Testis (tissue), 3 donors: ENCODE data around the gene ZNF92. TPM values are rescaled to one million over a fixed set of nuclear protein-coding genes. Genes with fewer than 3 reads are reported as not detected.
"Not testable (repeated sequence)": the region's sequence is repeated elsewhere in the genome, so short reads cannot be mapped to it uniquely, and the experiment has no call there.

ENCODE experiments used
- DNase-seq: peaks from one replicate; pipeline ENCODE4 v3.0.0-alpha.2; 2019
- H3K27ac ChIP-seq, 2 donors: fragments of 200-600 bp; sonication (generic); one replicate each; pipeline ENCODE4 v1.5.1; 2019
- H3K27me3 ChIP-seq: fragments of 200-600 bp; sonication (generic); one replicate; pipeline ENCODE4 v1.5.1; 2019
- H3K36me3 ChIP-seq: fragments of 200-600 bp; sonication (generic); one replicate; pipeline ENCODE4 v1.5.1; 2017; ENCODE audit warnings: low read depth; ENCODE audit errors: missing control alignments
- H3K4me1 ChIP-seq: fragments of 200-600 bp; sonication (generic); one replicate; pipeline ENCODE4 v1.5.1; 2019
- H3K4me3 ChIP-seq, 2 donors: fragments of 200-600 bp; sonication (generic); one replicate each; pipeline ENCODE4 v1.5.1; 2017 to 2019
- H3K9me3 ChIP-seq: fragments of 200-600 bp; sonication (generic); one replicate; pipeline ENCODE4 v1.5.1; 2017
- POLR2A ChIP-seq: fragments of 450-650 bp; IDR thresholded peaks from one replicate; pipeline ENCODE4 v1.6.1; 2017; ENCODE audit warnings: antibody characterized with exemption, mild to moderate bottlenecking, moderate library complexity
- whole genome bisulfite sequencing, 2 donors: methylation state at CpG; one replicate each; pipeline ENCODE4 v1.1.5; 2018; 5-methylcytosine and 5-hydroxymethylcytosine counted together
- intact Hi-C: fragments of 100-400 bp; cut with DNase I; formaldehyde crosslinking; loops from one replicate; pipeline ENCODE4 v1.15.1; 2023; ENCODE audit warnings: low total_unique reads
- polyA plus RNA-seq: library from polyadenylated mRNA; stranded (reverse); fragments of 350-450 nt; fragmentation: Illumina TruSeq; extraction: RNeasy Lipid Tissue Mini Kit (QIAGEN cat#74804); gene quantifications from one replicate; pipeline ENCODE4 v1.2.3, GENCODE V29; 2014; ENCODE audit warnings: low read depth, low replicate concordance; ENCODE audit not compliant: insufficient read depth
- total RNA-seq, 2 donors: library from RNA; depleted of rRNA; stranded (reverse); fragments of >200 nt; gene quantifications; one replicate each; pipeline ENCODE4 v1.2.3, GENCODE V29; 2016
- TF ChIP-seq, protein P1 (sequence below), 3 experiments: fragments of 450-650 bp in 2 of 3; fragments of 200-600 bp in 1 of 3; sonication (generic) in 1 of 3; IDR thresholded peaks; one replicate each; pipeline ENCODE4 v1.5.1; 2016 to 2019; ENCODE audit warnings: antibody characterized with exemption in 3 of 3, mild to moderate bottlenecking in 2 of 3, moderate library complexity in 1 of 3

Gene ZNF92
- total and polyA plus RNA-seq, 3 donors from 2014 or later = 2.5 to 10.8 (median 9.6) TPM

DNA sequence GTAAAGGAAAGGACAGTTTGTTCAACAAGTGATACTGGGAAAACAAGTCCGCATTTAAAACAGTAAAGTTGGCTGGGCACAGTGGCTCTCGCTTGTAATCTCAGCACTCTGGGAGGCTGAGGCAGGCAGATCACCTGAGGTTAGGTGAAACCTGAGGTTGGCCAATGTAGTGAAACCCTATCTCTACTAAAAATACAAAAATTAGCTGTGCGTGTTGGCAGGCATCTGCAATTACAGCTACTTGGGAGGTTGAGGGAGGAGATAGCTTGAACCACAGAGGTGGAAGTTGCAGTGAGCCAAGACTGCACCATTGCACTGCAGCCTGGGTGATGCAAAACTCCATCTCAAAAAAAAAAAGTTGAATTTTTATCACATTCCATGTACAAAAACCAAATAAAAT is 35.7 kb downstream of the ZNF92 start:
- TF ChIP-seq, protein P1, sequence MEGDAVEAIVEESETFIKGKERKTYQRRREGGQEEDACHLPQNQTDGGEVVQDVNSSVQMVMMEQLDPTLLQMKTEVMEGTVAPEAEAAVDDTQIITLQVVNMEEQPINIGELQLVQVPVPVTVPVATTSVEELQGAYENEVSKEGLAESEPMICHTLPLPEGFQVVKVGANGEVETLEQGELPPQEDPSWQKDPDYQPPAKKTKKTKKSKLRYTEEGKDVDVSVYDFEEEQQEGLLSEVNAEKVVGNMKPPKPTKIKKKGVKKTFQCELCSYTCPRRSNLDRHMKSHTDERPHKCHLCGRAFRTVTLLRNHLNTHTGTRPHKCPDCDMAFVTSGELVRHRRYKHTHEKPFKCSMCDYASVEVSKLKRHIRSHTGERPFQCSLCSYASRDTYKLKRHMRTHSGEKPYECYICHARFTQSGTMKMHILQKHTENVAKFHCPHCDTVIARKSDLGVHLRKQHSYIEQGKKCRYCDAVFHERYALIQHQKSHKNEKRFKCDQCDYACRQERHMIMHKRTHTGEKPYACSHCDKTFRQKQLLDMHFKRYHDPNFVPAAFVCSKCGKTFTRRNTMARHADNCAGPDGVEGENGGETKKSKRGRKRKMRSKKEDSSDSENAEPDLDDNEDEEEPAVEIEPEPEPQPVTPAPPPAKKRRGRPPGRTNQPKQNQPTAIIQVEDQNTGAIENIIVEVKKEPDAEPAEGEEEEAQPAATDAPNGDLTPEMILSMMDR (IDR thresholded peaks at IDR 0.05) = no peak
- no peak for TF ChIP-seq POLR2A
- no peaks in the 10 kb centered on the region for H3K4me1 ChIP-seq
- no peak for DNase-seq
- H3K27me3 ChIP-seq = no peaks in the 10 kb centered on the region
- WGBS, 2 donors = 90 to 95% methylated on average over 3 of the region's 3 CpGs
- H3K9me3 ChIP-seq = no peaks in the 10 kb centered on the region
- no peak overlapping the region for H3K27ac ChIP-seq
- intact Hi-C loops = no loop called here
- H3K36me3 ChIP-seq = no peaks in the 10 kb centered on the region
- no peak overlapping the region for H3K4me3 ChIP-seq

DNA sequence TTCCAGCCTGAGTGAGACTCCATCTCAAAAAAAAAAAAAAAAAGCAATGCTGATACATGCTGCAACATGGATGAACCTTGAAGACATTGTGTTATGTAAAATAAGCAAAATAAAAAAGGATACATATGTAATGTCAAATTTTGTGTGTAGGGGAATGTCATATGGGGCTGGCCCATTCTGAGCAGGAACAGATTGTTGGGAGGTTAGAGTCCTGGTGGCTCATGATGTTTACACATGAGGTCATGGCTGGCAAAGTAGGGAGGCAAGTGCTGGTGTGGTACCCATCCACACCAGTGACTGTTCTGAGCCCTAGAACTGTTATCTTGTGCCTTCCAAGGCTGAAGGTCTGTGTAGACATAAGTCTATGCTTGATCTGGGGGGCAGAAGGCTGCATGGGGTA is 37.6 kb downstream of the ZNF92 start:
- Histone ChIP-seq H3K4me3 (no peak overlapping the region), H3K9me3 (no peaks in the 10 kb centered on the region), H3K27me3 (no peaks in the 10 kb centered on the region), H3K27ac (no peak overlapping the region), H3K4me1 (no peaks in the 10 kb centered on the region), H3K36me3 (no peaks in the 10 kb centered on the region)
- TF ChIP-seq, protein P1 (IDR thresholded peaks at IDR 0.05) = no peak
- no peak for TF ChIP-seq POLR2A
- DNase-seq = no peak
- intact Hi-C loops = no loop called here

DNA sequence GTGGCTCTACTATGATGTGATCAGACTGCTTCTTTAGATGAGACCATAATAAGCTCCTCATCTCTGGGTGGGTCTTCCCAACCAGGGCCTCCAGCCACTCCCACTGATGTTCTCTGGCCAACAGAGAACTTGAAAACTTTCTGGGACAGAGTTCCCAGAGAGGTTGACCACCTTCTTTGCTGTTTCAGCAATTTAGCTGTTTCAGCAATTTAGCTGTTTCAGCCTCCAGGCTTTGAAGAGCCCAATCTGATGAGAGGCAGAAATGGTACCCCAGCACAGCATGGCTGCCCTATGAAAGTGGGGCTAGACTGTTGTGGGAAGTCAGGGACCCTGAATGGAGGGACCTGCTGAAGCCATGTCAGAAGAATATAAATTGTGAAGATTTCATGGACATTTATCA is 49.0 kb downstream of the ZNF92 start:
- Histone ChIP-seq H3K4me3 (no peak overlapping the region), H3K27me3 (no peaks in the 10 kb centered on the region), H3K27ac (no peak overlapping the region), H3K9me3 (no peaks in the 10 kb centered on the region), H3K4me1 (no peaks in the 10 kb centered on the region), H3K36me3 (no peaks in the 10 kb centered on the region)
- intact Hi-C loops = no loop called here
- no peak for DNase-seq
- TF ChIP-seq POLR2A = no peak
- TF ChIP-seq, protein P1 (IDR thresholded peaks at IDR 0.05) = no peak

DNA sequence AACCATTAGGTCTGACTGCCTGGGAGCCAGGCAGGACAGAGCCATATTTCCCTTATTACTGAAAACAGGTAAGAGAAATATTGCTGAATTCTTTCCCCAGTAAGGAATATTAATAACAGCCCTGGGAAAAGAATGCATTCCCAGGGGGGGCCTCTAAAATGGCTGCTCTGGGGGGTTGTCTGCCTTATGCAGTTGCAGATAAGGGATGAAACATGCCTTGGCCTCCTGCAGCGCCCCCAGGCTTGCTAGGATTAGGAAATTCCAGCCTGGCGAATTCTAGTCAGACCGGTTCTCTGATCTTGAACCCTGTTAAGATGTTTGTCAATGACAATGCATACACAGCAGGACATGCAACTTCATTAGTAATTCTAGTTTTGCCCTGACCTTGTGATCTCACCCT is 49.6 kb downstream of the ZNF92 start:
- H3K9me3 ChIP-seq, H3K4me3 ChIP-seq, H3K4me1 ChIP-seq, H3K36me3 ChIP-seq, H3K27ac ChIP-seq, DNase-seq, H3K27me3 ChIP-seq, intact Hi-C loops: not testable (repeated sequence)
- WGBS, 2 donors = 76 to 85% methylated on average over 3 of the region's 3 CpGs

DNA sequence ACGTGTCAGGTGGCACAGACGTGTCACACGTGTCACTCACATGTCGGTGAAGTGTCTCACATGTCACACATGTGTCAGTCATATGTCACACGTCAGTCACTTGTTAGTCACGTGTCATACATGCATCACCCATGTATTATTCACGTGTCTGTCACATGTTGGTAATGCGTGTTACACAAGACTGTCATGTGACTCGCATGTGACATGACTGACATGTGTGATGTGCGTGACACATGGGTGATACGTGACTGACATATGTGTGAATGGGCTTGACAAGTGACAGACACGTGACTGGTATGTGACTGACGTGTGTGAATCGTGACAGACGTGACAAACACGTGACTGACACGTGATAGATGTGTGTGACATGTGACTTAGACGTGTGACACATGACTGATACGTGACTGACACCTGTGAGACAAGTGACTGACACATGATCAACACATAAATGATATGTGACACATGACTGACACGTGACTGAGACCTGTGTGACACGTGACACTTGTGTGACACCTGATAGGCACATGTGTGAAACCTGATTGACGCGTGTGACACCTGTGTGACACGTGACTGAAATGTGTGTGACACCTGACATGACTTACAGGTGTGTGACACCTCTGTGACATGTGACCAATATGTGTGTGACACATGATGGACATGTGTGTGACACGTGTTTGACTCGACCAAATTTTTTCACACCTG is 56.1 kb downstream of the ZNF92 start:
- H3K4me1 ChIP-seq = no peaks in the 10 kb centered on the region
- H3K27ac ChIP-seq = no peak overlapping the region
- H3K4me3 ChIP-seq = no peak overlapping the region
- TF ChIP-seq, protein P1 (IDR thresholded peaks at IDR 0.05) = no peak
- no peak for TF ChIP-seq POLR2A
- no peaks in the 10 kb centered on the region for H3K36me3 ChIP-seq
- 69 to 70% methylated on average over 26 of the region's 26 CpGs for WGBS, 2 donors
- DNase-seq = no peak
- intact Hi-C loops = no loop called here
- no peaks in the 10 kb centered on the region for H3K9me3 ChIP-seq
- H3K27me3 ChIP-seq = no peaks in the 10 kb centered on the region
